Fibroblast of skin of scalp (primary cell): Measurements from ENCODE around the gene LAD1. TPM values are rescaled to one million over a fixed set of nuclear protein-coding genes. Genes with fewer than 3 reads are reported as not detected.

Source experiments
- DNase-seq: peaks from one replicate; pipeline ENCODE4 v3.0.0-alpha.2; 2013
- polyA plus RNA-seq, 2 experiments: library from polyadenylated mRNA; unstranded; fragments of 120-200 nt; gene quantifications; one replicate each; pipeline ENCODE4 v1.2.1, GENCODE V29; 2013; ENCODE audit not compliant: insufficient read length in 2 of 2

LAD1 gene
- 0.18 TPM for polyA plus RNA-seq (2013, experiment 1 of 2; ENCODE audit: insufficient read length)
- polyA plus RNA-seq (2013, experiment 2 of 2; ENCODE audit: insufficient read length) = 0.99 TPM

GRCh38 chr1:201399018-201399351 lies at the start of gene LAD1:
LAD1 (minus strand) TSS chr1:201399324; CDS start chr1:201399306, 18 bp downstream.
- no peak for DNase-seq

- DNase-seq = peak; percentile 73
Observed at GRCh38 chr1:201447903-201448871, 49.1 kb upstream of the LAD1 start.

DNA sequence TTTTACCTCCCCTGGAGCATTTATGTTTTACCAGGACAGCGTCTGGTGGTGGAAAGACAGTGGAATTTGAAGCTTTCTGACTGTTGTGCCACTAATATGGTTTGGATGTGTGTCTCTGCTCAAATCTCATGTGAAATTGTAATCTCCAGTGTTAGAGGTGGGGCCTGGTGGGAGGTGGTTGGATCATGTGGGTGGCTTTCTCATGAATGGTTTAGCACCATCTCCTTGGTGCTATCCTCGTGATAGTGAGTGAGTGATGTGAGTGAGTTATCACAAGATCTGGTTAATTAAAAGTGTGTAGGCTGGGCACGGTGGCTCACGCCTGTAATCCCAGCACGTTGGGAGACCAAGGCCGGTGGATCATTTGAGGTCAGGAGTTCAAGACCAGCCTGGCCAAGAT lies 46.2 kb upstream of the LAD1 start:
- DNase-seq = no peak

DNA sequence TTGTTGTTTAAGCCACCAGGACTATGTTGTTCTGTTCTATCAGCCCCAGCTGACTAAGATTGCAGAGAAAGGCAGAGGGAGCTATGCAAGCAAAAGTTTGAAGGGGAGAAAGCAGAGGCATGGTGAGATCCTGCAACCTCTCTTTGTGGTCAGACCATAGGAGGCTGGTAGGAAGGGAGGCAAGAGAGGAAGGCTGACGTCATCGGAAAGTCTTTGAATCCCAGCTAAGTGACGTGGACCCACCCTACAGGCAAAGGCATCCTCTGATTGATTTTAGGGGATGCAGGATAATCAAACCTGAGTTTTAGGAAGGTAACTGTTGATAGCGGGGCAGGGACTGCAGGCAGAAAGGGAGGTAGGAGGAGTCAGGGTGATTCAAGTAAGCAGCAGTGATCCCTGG lies 45.7 kb upstream of the LAD1 start:
- DNase-seq = peak; percentile 38

GRCh38 chr1:201443747-201444146 lies 44.6 kb upstream of the LAD1 start:
- no peak for DNase-seq

- DNase-seq = no peak
Observed at GRCh38 chr1:201436969-201437368, 37.8 kb upstream of the LAD1 start.

DNA sequence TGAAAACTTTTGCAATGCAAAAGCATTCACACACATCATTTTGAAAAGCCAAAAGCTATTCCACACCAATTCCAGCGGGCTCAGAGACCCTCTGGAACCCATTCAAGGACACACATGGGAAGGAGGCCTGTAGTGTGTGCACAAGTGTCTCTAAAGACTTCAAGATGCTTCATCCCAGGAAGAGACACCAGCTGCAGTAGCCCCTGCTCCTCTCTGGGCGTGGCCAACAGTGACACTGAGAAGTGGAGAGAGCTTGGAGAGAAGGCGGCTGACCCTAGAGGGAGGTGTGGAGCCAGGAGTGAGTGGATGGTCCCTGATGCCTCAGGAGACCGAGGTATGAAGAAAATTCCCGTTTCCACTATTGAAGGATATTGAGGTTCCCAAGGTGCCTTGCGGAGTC lies 37.3 kb upstream of the LAD1 start:
- peak; percentile 53 for DNase-seq

- no peak for DNase-seq
Observed at GRCh38 chr1:201434266-201434665, 35.1 kb upstream of the LAD1 start.

- no peak for DNase-seq
Observed at GRCh38 chr1:201433609-201434008, 34.5 kb upstream of the LAD1 start.

DNA sequence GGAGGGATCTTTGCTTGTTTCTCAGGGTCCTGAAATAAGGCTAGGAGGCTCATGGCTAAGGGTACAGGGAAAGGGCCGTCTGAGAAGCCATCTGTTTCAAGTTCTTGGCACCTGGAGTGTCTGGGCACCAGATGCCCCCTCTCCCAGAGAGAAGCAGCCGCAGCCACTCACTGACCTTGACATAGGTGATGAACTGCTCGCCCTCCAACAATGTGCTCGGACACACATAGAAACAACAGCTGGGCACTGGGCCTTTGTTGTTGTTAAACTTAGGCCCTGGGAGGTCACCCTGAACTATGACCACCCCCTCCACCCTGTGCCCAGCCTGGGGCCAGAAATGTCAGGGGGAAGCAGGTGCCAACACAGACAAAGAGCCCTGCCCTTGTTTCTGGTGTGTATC lies 31.7 kb upstream of the LAD1 start:
- no peak for DNase-seq

DNA sequence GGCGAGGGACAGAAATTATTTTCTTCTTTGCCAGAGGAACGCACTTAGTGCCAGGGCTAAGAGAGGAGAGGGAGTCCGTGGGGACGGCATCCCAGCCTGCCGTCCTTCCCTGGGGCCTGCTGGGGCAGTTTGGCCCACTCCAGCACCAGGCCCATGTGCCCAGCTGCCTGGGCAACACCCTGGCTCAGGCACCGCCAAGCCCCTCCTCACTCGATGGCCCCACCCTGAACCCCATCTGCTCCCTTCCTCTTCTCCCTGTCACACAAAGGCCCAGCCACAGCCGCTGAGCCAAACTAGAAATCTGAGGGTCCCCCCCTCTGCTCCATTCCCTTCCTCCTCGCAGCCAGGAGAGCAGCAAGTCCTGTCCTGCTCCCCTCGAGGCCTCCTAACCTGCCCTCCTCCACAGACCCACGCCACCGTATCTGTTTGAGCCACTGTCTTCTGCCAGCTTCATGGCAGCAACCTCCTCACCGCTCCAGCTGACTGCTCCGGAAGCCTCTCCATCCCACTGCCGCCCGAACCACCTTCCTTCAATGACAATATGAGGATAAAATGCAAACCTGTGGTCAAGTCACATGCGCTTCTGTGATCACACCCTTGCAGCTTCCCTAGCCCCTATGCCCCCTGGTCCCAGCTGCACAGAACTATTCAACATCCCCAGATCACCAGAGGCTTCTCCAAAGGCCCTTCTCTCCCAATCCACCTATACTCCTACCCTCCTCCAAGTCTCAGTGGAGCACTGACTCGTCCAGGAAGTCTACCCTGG lies 30.8 kb upstream of the LAD1 start:
- no peak for DNase-seq

DNA sequence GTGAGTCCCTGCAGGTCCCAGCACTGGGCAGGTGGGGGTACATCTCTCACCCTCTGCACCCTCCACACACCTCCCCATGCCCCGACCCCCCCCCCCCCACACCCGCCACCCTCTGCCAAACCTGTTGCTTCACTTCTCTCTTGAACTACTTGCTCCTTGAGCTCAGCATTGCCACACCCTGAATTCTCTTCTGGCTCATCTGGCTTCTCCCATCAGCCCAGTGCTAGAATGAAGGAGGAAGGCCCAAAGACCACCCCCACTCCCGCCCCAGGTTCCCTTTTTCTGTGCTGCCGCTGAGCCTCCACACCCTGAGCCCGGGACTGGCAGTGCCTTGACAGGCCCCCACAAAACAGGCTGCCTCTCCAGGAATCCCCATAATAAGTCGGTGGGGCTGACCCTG lies 28.8 kb upstream of the LAD1 start:
- no peak for DNase-seq

DNA sequence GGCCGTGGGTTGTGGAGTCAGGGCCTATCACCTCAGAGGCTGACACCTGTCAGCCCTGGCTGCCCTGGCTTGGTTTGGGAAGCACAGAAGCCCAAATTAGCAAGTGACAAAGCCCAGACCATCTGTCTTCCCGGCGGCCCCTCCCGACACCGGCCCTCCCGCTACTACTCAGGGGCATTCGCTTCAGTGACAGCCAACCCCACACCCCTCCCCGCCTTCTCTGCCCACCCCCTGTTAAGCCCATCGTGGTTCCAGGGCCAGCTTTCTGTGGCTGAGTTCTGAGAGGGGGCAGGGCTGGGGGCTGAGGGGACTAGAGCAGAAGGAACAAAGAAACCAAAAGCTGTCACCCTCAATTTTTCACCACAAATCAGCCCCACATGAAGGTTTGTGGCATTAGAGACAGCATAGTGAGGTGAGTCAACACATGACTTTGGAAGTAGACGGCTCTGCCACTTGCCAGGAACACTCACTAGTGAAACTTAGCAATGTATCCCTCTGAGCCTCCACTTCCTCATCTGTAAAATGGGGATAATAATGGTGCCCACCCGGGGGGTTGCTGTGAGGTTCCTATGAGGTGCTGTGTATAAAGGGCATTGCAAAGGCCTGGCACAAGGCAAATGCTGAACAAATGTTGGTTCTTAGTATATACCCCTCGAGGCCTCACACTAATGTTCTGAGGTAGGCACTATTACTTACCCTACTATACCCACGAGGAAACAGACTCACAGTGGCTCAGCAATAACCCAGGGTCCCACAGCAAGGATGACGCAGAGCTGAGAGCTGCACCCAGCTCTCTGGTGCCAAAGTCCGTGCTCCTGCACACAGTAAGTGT lies 27.6 kb upstream of the LAD1 start:
- DNase-seq = peak; percentile 20

DNA sequence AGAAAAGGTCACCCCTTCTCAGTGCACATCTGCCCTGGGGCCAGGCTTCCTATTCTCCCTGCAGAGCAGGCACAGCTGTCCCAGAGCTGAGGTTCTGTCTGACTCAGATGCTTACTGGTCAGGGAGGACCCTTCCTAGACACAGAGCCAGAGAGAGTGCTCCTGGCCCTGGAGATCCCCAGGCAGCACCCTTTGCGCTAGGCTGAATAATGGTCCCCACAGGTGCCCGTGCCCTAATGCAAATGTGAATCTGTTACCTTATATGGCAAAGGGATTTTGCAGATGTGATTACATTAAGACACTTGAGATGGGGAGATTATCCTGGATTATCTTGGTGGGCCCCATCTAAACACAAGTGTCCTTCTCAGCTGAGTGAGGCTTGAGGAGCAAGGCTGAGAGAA lies 25.0 kb upstream of the LAD1 start:
- DNase-seq = no peak

- no peak for DNase-seq
Observed at GRCh38 chr1:201423655-201424054, 24.5 kb upstream of the LAD1 start.

GRCh38 chr1:201422436-201423030 lies 23.4 kb upstream of the LAD1 start:
- no peak for DNase-seq

DNA sequence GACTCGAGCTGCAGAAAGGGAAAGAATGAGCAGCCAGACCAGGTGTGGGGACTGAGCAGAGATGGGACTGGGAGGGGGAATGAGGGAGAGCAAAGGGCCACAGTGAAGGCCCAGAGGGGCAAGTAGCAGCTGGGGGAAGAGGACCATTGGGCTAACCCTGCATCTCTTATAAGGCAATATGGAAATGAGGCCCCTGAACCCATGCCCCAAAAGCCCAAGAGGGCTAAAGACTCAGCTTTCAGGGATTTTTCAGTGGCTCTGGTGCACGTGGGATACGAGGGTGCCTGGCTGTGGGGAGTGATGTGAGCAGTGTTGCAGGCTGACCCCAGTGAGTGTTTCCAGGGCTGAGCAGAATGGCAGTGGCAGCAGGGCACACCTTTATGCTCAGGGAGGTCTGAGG lies 22.9 kb upstream of the LAD1 start:
- DNase-seq = no peak

- DNase-seq = no peak
Observed at GRCh38 chr1:201421041-201421440, 21.9 kb upstream of the LAD1 start.

DNA sequence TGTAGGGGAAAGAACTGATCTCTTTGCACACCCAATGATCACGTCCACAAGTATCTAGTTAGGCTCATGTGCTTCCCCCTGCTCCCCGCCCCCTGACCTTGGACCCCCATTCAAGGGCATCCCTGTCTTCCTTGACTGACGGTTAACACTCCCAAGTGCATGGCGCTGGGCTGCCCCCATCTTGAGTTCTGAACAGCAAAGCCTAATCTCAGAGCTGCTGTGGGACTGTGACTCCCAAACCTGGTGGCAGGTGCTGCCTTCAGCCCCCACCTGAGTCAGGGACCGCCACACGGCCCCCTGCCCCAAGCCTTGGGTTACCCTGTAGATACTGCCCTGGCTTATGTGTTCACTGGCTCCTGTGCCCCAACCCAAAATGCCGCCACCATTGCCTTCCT lies 21.5 kb upstream of the LAD1 start:
- DNase-seq = no peak

GRCh38 chr1:201419746-201420607 lies 20.9 kb upstream of the LAD1 start:
- no peak for DNase-seq

DNA sequence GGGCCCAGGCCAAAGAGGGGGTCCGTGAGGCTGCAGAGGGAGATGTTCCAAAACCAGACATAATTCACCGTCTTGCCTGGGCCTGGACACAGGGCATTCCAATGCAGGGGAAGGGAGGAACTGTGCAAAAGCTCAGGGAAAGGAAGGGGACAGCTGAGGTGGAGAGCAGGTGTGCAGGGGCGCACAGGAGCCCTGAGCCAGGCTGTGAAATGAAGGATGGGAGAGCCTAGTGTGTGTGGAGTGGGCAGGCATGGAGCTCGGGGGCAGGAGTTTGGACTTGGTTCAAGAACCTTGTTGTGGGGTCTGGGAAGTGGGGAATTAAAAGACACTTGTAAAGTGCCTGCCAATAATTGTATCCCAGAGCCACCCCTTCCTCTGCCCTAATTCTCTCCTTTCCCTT lies 20.1 kb upstream of the LAD1 start:
- DNase-seq = no peak
